CD4-positive, CD25-positive, alpha-beta regulatory T cell (primary cell): ENCODE results near the gene NR3C2. TPM values are rescaled to one million over a fixed set of nuclear protein-coding genes. Genes with fewer than 3 reads are reported as not detected.

ENCODE experiments used
- ATAC-seq, 2 donors: fragments of 150-1000 bp; cut with Tn5 transposase; one replicate each; pipeline ENCODE4 v1.10.0; 2021; ENCODE audit warnings: low read depth in 2 of 2, moderate number of reproducible peaks in 2 of 2, moderate library complexity in 1 of 2
- DNase-seq, 3 donors: peaks; one replicate each; pipeline versions ENCODE4 v3.0.0 to v3.0.0-alpha.2; 2012 to 2022; ENCODE audit warnings: mixed read lengths in 1 of 3
- H3K27ac ChIP-seq: one replicate; pipeline ENCODE4 v1.7.0; 2013; ENCODE audit warnings: mild to moderate bottlenecking, low read length; ENCODE audit not compliant: insufficient read depth, poor library complexity, severe bottlenecking
- H3K27me3 ChIP-seq: one replicate; pipeline ENCODE4 v1.7.0; 2013; ENCODE audit warnings: low read length; ENCODE audit not compliant: control insufficient read depth, insufficient read depth
- H3K36me3 ChIP-seq: one replicate; pipeline ENCODE4 v1.7.0; 2013; ENCODE audit warnings: mild to moderate bottlenecking, low read length, moderate library complexity; ENCODE audit not compliant: control insufficient read depth, insufficient read depth
- H3K4me1 ChIP-seq: 2 replicates; pipeline ENCODE4 v1.7.0; 2013; ENCODE audit warnings: mild to moderate bottlenecking, low read length; ENCODE audit not compliant: insufficient read depth, control insufficient read depth, poor library complexity, severe bottlenecking
- H3K4me3 ChIP-seq: one replicate; pipeline ENCODE4 v1.7.0; 2013; ENCODE audit warnings: low read depth, mild to moderate bottlenecking, low read length, moderate library complexity
- H3K9me3 ChIP-seq, 2 experiments: 1 replicate in 1 of 2; 2 replicates in 1 of 2; pipeline ENCODE4 v1.7.0; 2013; ENCODE audit warnings: low read length in 2 of 2, mild to moderate bottlenecking in 1 of 2, moderate library complexity in 1 of 2; ENCODE audit not compliant: control insufficient read depth in 2 of 2
- H3K27ac Mint-ChIP-seq, 3 donors: one replicate each; pipeline ENCODE4 v1.8.0; 2020 to 2022; ENCODE audit warnings: mild to moderate bottlenecking in 3 of 3, mixed read lengths in 3 of 3, moderate library complexity in 2 of 3
- H3K27me3 Mint-ChIP-seq: one replicate; pipeline ENCODE4 v1.8.0; 2022; ENCODE audit warnings: mild to moderate bottlenecking, mixed read lengths
- H3K36me3 Mint-ChIP-seq: one replicate; pipeline ENCODE4 v1.8.0; 2020; ENCODE audit warnings: mixed read lengths
- H3K4me1 Mint-ChIP-seq, 4 donors: one replicate each; pipeline ENCODE4 v1.8.0; 2020 to 2022; ENCODE audit warnings: mixed read lengths in 4 of 4, mild to moderate bottlenecking in 1 of 4
- H3K4me3 Mint-ChIP-seq, 4 donors: one replicate each; pipeline ENCODE4 v1.8.0; 2020 to 2022; ENCODE audit warnings: mild to moderate bottlenecking in 4 of 4, mixed read lengths in 4 of 4, moderate library complexity in 3 of 4
- H3K9me3 Mint-ChIP-seq, 7 donors: one replicate each; pipeline ENCODE4 v1.8.0; 2020 to 2022; ENCODE audit warnings: mixed read lengths in 7 of 7, mild to moderate bottlenecking in 3 of 7, moderate library complexity in 2 of 7
- polyA plus RNA-seq, 4 donors: library from polyadenylated mRNA; unstranded; fragments of 300-500 nt; fragmentation: Illumina TruSeq; gene quantifications; one replicate each; pipeline ENCODE4 v1.2.3, GENCODE V29; 2021
- total RNA-seq: library from RNA; stranded (reverse); gene quantifications from one replicate; pipeline ENCODE4 v1.2.3, GENCODE V29; 2022

NR3C2 gene
- total and polyA plus RNA-seq, 5 donors from 2014 or later = 1.2 to 16.1 (median 3.2) TPM

GRCh38 chr4:148044089-148044911, 397.9 kb downstream of the NR3C2 start:
- H3K36me3 ChIP-seq = no peaks in the 10 kb centered on the region
- peaks cover 6% of the 10 kb centered on the region for H3K4me1 ChIP-seq
- no peak overlapping the region for H3K4me3 ChIP-seq
- ATAC-seq (no peak), DNase-seq (no peak)
- peaks cover 7% of the 10 kb centered on the region for H3K36me3 Mint-ChIP-seq
- H3K9me3 Mint-ChIP-seq = no peaks in the 10 kb centered on the region
- H3K27ac Mint-ChIP-seq = peak overlapping the region in 2 of 3 donors; percentile 6 to 69
- no peaks in the 10 kb centered on the region for H3K27me3 ChIP-seq
- no peaks in the 10 kb centered on the region for H3K9me3 ChIP-seq
- H3K27ac ChIP-seq = no peak overlapping the region
- H3K4me1 Mint-ChIP-seq = peaks cover 0 to 32% (median 8%) of the 10 kb centered on the region in 4 donors
- no peak overlapping the region for H3K4me3 Mint-ChIP-seq
- no peaks in the 10 kb centered on the region for H3K27me3 Mint-ChIP-seq

GRCh38 chr4:148041606-148042329, 400.4 kb downstream of the NR3C2 start:
- Mint-ChIP-seq H3K9me3 (peaks cover 0 to 2% (median 0%) of the 10 kb centered on the region in 7 donors), H3K4me3 (no peak overlapping the region), H3K4me1 (peaks cover 0 to 22% (median 11%) of the 10 kb centered on the region in 4 donors), H3K27me3 (no peaks in the 10 kb centered on the region), H3K36me3 (peaks cover 3% of the 10 kb centered on the region), H3K27ac (no peak overlapping the region)
- Histone ChIP-seq H3K9me3 (no peaks in the 10 kb centered on the region), H3K4me1 (peaks cover 4% of the 10 kb centered on the region), H3K4me3 (no peak overlapping the region), H3K27me3 (no peaks in the 10 kb centered on the region), H3K27ac (no peak overlapping the region), H3K36me3 (no peaks in the 10 kb centered on the region)
- DNase-seq (no peak), ATAC-seq (no peak)

DNA sequence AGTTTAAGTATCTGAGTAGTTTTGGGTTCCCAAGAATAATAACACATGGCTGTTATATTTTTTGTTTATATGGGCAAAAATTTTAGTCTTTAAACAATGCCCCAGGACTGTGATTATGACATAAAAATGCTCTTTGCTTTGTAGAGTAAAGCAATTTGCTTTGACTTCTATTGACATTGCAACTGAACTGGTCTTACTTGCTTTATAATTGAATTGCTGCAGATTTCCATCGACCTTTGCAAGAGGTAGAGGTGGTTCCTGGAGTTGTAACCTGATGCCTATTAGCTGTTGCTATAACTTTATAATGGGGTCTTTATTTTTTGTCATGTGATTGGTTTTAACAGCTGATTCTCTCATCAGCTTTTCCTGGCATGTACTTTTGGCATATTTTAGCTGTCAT, 407.4 kb downstream of the NR3C2 start:
- Mint-ChIP-seq H3K4me3 (no peak overlapping the region), H3K4me1 (peaks cover 0 to 8% (median under 1%) of the 10 kb centered on the region in 4 donors), H3K9me3 (peaks cover 0 to 2% (median 0%) of the 10 kb centered on the region in 7 donors), H3K27ac (peak overlapping the region in 1 of 3 donors; percentile 6), H3K36me3 (peaks cover 3% of the 10 kb centered on the region), H3K27me3 (no peaks in the 10 kb centered on the region)
- Histone ChIP-seq H3K27ac (no peak overlapping the region), H3K36me3 (no peaks in the 10 kb centered on the region), H3K27me3 (no peaks in the 10 kb centered on the region), H3K4me1 (no peaks in the 10 kb centered on the region), H3K9me3 (no peaks in the 10 kb centered on the region), H3K4me3 (no peak overlapping the region)
- ATAC-seq (no peak), DNase-seq (no peak)

GRCh38 chr4:148030193-148030873, 411.9 kb downstream of the NR3C2 start:
- Histone ChIP-seq H3K27ac (no peak overlapping the region), H3K4me3 (no peak overlapping the region), H3K4me1 (no peaks in the 10 kb centered on the region), H3K9me3 (peaks cover 0 to 3% of the 10 kb centered on the region in 2 experiments), H3K36me3 (no peaks in the 10 kb centered on the region), H3K27me3 (no peaks in the 10 kb centered on the region)
- Mint-ChIP-seq H3K27ac (peak overlapping the region in 2 of 3 donors; percentile 5 to 34), H3K9me3 (peaks cover 0 to 12% (median 2%) of the 10 kb centered on the region in 7 donors), H3K4me1 (peaks cover 0 to 2% (median 0%) of the 10 kb centered on the region in 4 donors), H3K4me3 (no peak overlapping the region), H3K27me3 (no peaks in the 10 kb centered on the region), H3K36me3 (peaks cover 16% of the 10 kb centered on the region)
- ATAC-seq (no peak), DNase-seq (no peak)

DNA sequence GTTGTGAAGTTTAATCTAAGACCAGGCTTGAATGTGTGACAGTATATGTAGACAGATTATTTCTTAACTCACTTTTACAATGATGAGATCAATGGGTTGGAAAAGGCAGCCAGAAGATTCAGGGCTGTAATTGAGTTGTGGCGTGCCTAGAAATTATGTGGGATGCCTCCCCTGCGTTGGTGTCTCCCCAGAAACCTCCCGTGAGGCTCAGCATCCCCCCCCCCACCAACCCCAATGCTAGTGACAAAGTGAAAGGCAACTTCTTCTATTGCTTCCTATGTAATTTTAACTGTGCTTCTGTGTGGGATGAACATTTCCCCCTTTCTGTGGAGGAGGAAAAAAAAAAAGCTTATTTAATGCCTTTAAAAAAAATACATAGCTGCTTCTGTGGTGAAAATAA, 412.4 kb downstream of the NR3C2 start:
- H3K9me3 Mint-ChIP-seq = peaks cover 0 to 12% (median 2%) of the 10 kb centered on the region in 7 donors
- Histone ChIP-seq H3K27me3 (no peaks in the 10 kb centered on the region), H3K4me1 (no peaks in the 10 kb centered on the region), H3K4me3 (no peak overlapping the region), H3K27ac (no peak overlapping the region), H3K9me3 (peaks cover 0 to 3% of the 10 kb centered on the region in 2 experiments), H3K36me3 (no peaks in the 10 kb centered on the region)
- no peak for ATAC-seq
- no peak for DNase-seq
- peaks cover 0 to 2% (median 0%) of the 10 kb centered on the region in 4 donors for H3K4me1 Mint-ChIP-seq
- no peak overlapping the region for H3K4me3 Mint-ChIP-seq
- H3K36me3 Mint-ChIP-seq = peaks cover 16% of the 10 kb centered on the region
- peak overlapping the region in 2 of 3 donors; percentile 5 to 34 for H3K27ac Mint-ChIP-seq
- no peaks in the 10 kb centered on the region for H3K27me3 Mint-ChIP-seq
